Activated CD4-positive, alpha-beta memory T cell treated with anti-CD3 and anti-CD28 coated beads for 36 hours (primary cell): Measurements from ENCODE around the gene GPANK1. TPM values are rescaled to one million over a fixed set of nuclear protein-coding genes. Genes with fewer than 3 reads are reported as not detected.

Experiments
- CTCF ChIA-PET: fragments of 350-600 bp; sonication (Branson Sonifier 250); formaldehyde crosslinking; loops from one replicate; lab custom pipeline; 2021; ENCODE audit warnings: antibody characterized with exemption, inconsistent platforms; lab: Charles Lee
- POLR2A ChIA-PET: fragments of 350-600 bp; sonication (Branson Sonifier 250); formaldehyde crosslinking; loops from one replicate; lab custom pipeline; 2021; ENCODE audit warnings: antibody characterized with exemption; lab: Charles Lee
- DNase-seq: peaks from one replicate; pipeline ENCODE4 v3.0.0-alpha.2; 2020
- H3K27ac Mint-ChIP-seq: one replicate; pipeline ENCODE4 v1.8.0; 2021; ENCODE audit warnings: mixed read lengths
- H3K27me3 Mint-ChIP-seq: one replicate; pipeline ENCODE4 v1.8.0; 2021; ENCODE audit warnings: mixed read lengths
- H3K36me3 Mint-ChIP-seq: one replicate; pipeline ENCODE4 v1.8.0; 2021; ENCODE audit warnings: mixed read lengths
- H3K4me1 Mint-ChIP-seq: one replicate; pipeline ENCODE4 v1.8.0; 2021; ENCODE audit warnings: low read depth, mixed read lengths
- H3K4me3 Mint-ChIP-seq: one replicate; pipeline ENCODE4 v1.8.0; 2021; ENCODE audit warnings: mild to moderate bottlenecking, mixed read lengths
- H3K9me3 Mint-ChIP-seq: one replicate; pipeline ENCODE4 v1.8.0; 2021; ENCODE audit warnings: mixed read lengths
- intact Hi-C: fragments of 100-400 bp; cut with micrococcal nuclease; formaldehyde crosslinking; loops from one replicate; pipeline ENCODE4 v1.15.1; 2023
- total RNA-seq, 2 experiments: library from RNA; stranded (reverse); gene quantifications; one replicate each; pipeline ENCODE4 v1.2.3, GENCODE V29; 2021

Gene GPANK1
- total RNA-seq, 2 experiments from 2014 or later = 31.6 to 32.3 TPM

GRCh38 chr6:31660381-31661261, 4.2 kb downstream of the GPANK1 start, which contains the start of gene C6orf47:
C6orf47 (minus strand) TSS chr6:31660778; CDS start chr6:31659947, 831 bp downstream.
- peak; percentile 80 for DNase-seq
- Mint-ChIP-seq H3K27ac (peak within 1 kb of the TSS; percentile 95), H3K4me1 (peaks cover 73% of the 10 kb centered on the region), H3K36me3 (peaks cover 58% of the 10 kb centered on the region), H3K9me3 (no peaks in the 10 kb centered on the region), H3K27me3 (no peaks in the 10 kb centered on the region), H3K4me3 (peak within 1 kb of the TSS; percentile 96)
- ChIA-PET POLR2A (interaction anchor here (1.0 to 6.0 kb wide), 3 partner anchors 7 to 167 kb away, joined by 3 to 92 read pairs (median 5); partner anchors contain the start of genes APOM, BAG6, HSPA1B and PRRC2A), CTCF (interaction anchor here (1.6 kb wide), 1 partner anchor 8 kb away, joined by 10 read pairs; the partner anchor contains the start of gene BAG6)
- intact Hi-C loops = loop anchor here (1.0 kb wide), 1 partner anchor 8 kb away; the partner anchor contains the start of gene BAG6

- Mint-ChIP-seq H3K9me3 (no peaks in the 10 kb centered on the region), H3K36me3 (peaks cover 57% of the 10 kb centered on the region), H3K27me3 (no peaks in the 10 kb centered on the region), H3K4me1 (peaks cover 73% of the 10 kb centered on the region), H3K27ac (peak overlapping the region; percentile 95), H3K4me3 (peak overlapping the region; percentile 96)
- intact Hi-C loops = loop anchor here (1.0 kb wide), 1 partner anchor 8 kb away; the partner anchor contains the start of gene BAG6
- ChIA-PET CTCF (interaction anchor here (0.8 kb wide), 1 partner anchor 109 kb away, joined by 3 read pairs; no protein-coding TSS in a partner anchor), POLR2A (interaction anchor here (1.4 to 6.0 kb wide), 2 partner anchors 6 to 118 kb away, joined by 6 to 92 read pairs; partner anchors contain the start of genes APOM, BAG6 and DDX39B)
- peak; percentile 58 for DNase-seq
These were observed 5.0 kb downstream of the GPANK1 start for GRCh38 chr6:31659649-31660380.

GRCh38 chr6:31658983-31659648, 5.7 kb downstream of the GPANK1 start:
- Mint-ChIP-seq H3K27me3 (no peaks in the 10 kb centered on the region), H3K4me3 (peak overlapping the region; percentile 96), H3K27ac (peak overlapping the region; percentile 95), H3K4me1 (peaks cover 72% of the 10 kb centered on the region), H3K9me3 (no peaks in the 10 kb centered on the region), H3K36me3 (peaks cover 50% of the 10 kb centered on the region)
- ChIA-PET CTCF (interaction anchor here (0.8 kb wide), 1 partner anchor 108 kb away, joined by 3 read pairs; no protein-coding TSS in a partner anchor), POLR2A (interaction anchor here (0.6 to 1.4 kb wide), 2 partner anchors 117 to 538 kb away, joined by 3 to 6 read pairs; partner anchors contain the start of gene DDX39B)
- no peak for DNase-seq
- intact Hi-C loops = no loop called here

GRCh38 chr6:31658158-31658688, 6.6 kb downstream of the GPANK1 start:
- POLR2A ChIA-PET = interaction anchor here (1.1 to 1.4 kb wide), 2 partner anchors 90 to 169 kb away, joined by 3 to 5 read pairs; partner anchors contain the start of gene HSPA1B
- Mint-ChIP-seq H3K36me3 (peaks cover 41% of the 10 kb centered on the region), H3K9me3 (no peaks in the 10 kb centered on the region), H3K4me3 (peak overlapping the region; percentile 96), H3K27me3 (no peaks in the 10 kb centered on the region), H3K4me1 (peaks cover 67% of the 10 kb centered on the region), H3K27ac (peak overlapping the region; percentile 95)
- intact Hi-C loops = no loop called here
- no peak for DNase-seq
- CTCF ChIA-PET = interaction anchor here (0.5 to 1.2 kb wide), 2 partner anchors 75 to 112 kb away, joined by 3 read pairs; no protein-coding TSS in a partner anchor

- peak overlapping the region; percentile 50 for H3K4me3 Mint-ChIP-seq
These were observed 7.2 kb downstream of the GPANK1 start for GRCh38 chr6:31657406-31658157.

DNA sequence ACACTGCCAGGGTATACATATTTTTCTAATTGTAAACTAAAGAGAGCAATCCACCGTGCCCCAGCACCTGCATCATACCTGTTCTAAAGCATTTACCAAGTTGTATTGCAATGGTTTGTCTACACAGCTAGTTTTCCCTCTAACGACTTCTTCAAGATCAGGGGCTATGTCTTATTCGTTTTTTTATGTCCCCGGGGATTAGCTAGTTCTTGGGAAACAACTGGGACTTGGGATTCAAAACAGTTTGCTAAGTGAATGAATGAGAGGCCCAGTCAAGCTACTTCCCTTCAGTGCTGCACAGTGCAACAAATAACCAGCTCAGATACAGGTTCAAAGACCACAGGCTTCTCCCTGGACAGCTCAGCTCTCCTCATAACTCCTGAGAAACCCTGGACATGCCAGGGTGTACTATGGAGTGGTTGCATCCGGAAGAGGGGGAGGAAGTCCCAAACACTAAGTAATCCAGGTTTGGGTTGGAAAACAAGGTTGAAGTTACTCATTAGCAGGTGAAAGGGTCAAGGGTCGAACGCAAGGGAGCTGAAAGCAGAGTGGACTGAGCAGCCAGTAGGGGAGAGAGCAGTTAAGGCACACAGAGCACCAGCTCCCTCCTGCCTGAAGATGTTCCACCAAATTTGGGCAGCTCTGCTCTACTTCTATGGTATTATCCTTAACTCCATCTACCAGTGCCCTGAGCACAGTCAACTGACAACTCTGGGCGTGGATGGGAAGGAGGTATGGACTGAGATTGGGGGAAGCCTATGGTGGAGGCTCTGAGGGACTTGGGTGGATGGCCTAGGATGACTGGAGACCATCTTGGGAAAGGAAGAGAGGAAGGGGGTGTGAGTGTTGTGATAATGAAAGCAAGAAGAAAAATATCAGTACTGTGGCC, 9.2 kb downstream of the GPANK1 start, which contains the start of gene APOM:
APOM (plus strand) TSS at position 546 of the 889 bp plus-strand sequence; CDS start at position 619, 73 bp downstream.
- intact Hi-C loops = no loop called here
- no peak within 1 kb of the TSS for H3K4me3 Mint-ChIP-seq
- DNase-seq = no peak
- H3K4me1 Mint-ChIP-seq = peaks cover 59% of the 10 kb centered on the region
- no peaks in the 10 kb centered on the region for H3K27me3 Mint-ChIP-seq
- H3K36me3 Mint-ChIP-seq = peaks cover 41% of the 10 kb centered on the region
- H3K9me3 Mint-ChIP-seq = no peaks in the 10 kb centered on the region
- ChIA-PET CTCF (interaction anchor here (1.2 to 1.4 kb wide), 2 partner anchors 74 to 110 kb away, joined by 3 to 4 read pairs; partner anchors contain the start of genes ATP6V1G2 and LTB), POLR2A (interaction anchor here (6.1 kb wide), 1 partner anchor 7 kb away, joined by 92 read pairs; the partner anchor contains the start of genes C6orf47, CSNK2B and GPANK1)
- H3K27ac Mint-ChIP-seq = peak within 1 kb of the TSS; percentile 39

More at GRCh38 chr6:31657406-31658157, 7.2 kb downstream of the GPANK1 start:
- peaks cover 65% of the 10 kb centered on the region for H3K4me1 Mint-ChIP-seq
- no peaks in the 10 kb centered on the region for H3K9me3 Mint-ChIP-seq
- peak overlapping the region; percentile 95 for H3K27ac Mint-ChIP-seq
- peaks cover 40% of the 10 kb centered on the region for H3K36me3 Mint-ChIP-seq
- peak; percentile 60 for DNase-seq
- ChIA-PET CTCF (interaction anchor here (1.2 kb wide), 1 partner anchor 112 kb away, joined by 3 read pairs; no protein-coding TSS in a partner anchor), POLR2A (interaction anchor here (0.8 to 1.4 kb wide), 3 partner anchors 82 to 170 kb away, joined by 3 to 5 read pairs (median 3); partner anchors contain the start of genes HSPA1B and MSH5)
- H3K27me3 Mint-ChIP-seq = no peaks in the 10 kb centered on the region
- intact Hi-C loops = no loop called here

GRCh38 chr6:31654574-31655348, 10.0 kb downstream of the GPANK1 start:
- CTCF ChIA-PET = interaction anchor here (1.2 to 2.3 kb wide), 3 partner anchors 10 to 109 kb away, joined by 3 to 8 read pairs (median 4); partner anchors contain the start of genes ATP6V1G2, GPANK1 and LTB
- Mint-ChIP-seq H3K4me3 (no peak overlapping the region), H3K9me3 (no peaks in the 10 kb centered on the region), H3K27me3 (no peaks in the 10 kb centered on the region), H3K27ac (no peak overlapping the region), H3K36me3 (peaks cover 35% of the 10 kb centered on the region), H3K4me1 (peaks cover 61% of the 10 kb centered on the region)
- intact Hi-C loops = loop anchor here (5.0 kb wide), 1 partner anchor 162 kb away; no protein-coding TSS in a partner anchor
- no peak for DNase-seq
- POLR2A ChIA-PET = interaction anchor here (1.0 to 6.1 kb wide), 2 partner anchors 8 to 180 kb away, joined by 5 to 92 read pairs; partner anchors contain the start of genes C6orf47, CSNK2B and GPANK1

- peak overlapping the region; percentile 99 for H3K27ac Mint-ChIP-seq
- ChIA-PET POLR2A (interaction anchor here (0.7 to 6.1 kb wide), 12 partner anchors 10 to 317 kb away, joined by 3 to 92 read pairs (median 4); partner anchors contain the start of genes ABHD16A, C6orf47, CSNK2B and DDX39B), CTCF (interaction anchor here (0.7 to 2.3 kb wide), 7 partner anchors 8 to 174 kb away, joined by 3 to 10 read pairs (median 5); partner anchors contain the start of genes DDX39B, GPANK1 and HSPA1B)
- H3K27me3 Mint-ChIP-seq = no peaks in the 10 kb centered on the region
- no peaks in the 10 kb centered on the region for H3K9me3 Mint-ChIP-seq
- peak; percentile 92 for DNase-seq
- H3K36me3 Mint-ChIP-seq = peaks cover 41% of the 10 kb centered on the region
- peak overlapping the region; percentile 94 for H3K4me3 Mint-ChIP-seq
- intact Hi-C loops = loop anchor here (1.0 to 5.0 kb wide), 7 partner anchors 7 to 161 kb away; partner anchors contain the start of genes C6orf47, DDX39B, NFKBIL1 and PRRC2A
- peaks cover 54% of the 10 kb centered on the region for H3K4me1 Mint-ChIP-seq
These were observed 11.7 kb downstream of the GPANK1 start for GRCh38 chr6:31652925-31653724.
